Measurements from ENCODE around the gene EHBP1L1.

Gene EHBP1L1

DNA sequence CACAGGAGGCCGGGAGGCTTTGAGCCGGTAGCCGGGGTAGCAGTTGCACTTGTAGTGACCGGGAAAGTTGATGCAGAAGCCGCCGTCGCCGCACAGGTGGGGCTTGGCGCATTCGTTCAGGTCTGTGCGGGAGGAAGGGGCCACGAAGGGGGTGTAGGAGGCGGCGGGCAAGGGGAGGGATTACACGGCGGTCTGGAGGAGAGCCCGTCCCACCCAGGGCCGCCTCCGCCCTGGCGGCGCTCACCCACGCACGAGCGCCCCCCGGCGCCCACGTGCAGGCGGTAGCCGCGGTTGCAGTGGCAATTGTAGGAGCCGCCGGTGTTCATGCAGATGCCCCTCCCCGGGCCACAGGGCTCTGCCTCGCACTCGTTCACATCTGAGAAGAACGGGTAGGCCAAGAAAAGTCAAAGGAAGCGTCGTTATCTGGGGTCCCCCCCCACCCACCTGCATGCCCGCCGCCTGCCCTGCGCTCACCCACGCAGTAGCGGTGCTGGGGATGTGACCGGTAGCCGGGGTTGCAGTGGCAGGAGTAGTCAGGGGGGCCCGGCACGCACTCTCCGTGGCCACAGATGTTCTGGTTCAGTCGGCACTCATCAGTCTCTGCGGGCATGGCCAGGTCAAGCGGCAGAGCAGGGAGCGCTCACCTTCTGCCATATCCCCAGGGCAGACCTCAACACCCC lies 28.3 kb upstream of the EHBP1L1 start:
- no peak for DNase-seq

DNA sequence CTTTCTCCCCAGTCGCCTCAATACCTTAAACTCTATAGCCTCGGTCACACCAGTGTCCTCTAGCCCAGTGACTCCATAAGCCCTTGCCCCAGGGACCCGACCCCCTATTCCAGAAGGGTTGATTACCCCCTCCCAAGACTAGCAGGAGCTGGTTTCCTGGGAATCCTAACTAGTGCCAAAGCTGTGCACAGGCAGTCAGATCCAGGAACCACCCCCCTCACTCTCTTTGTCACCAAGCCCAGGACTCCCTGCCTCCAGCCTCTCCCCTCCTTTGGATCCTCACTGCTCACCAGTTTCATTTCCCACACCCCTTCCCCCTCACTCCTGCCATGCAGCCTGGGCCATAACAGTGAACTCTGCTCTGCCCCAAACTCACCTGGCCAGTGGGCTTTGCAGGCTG lies 27.5 kb upstream of the EHBP1L1 start:
- DNase-seq: no peak

DNA sequence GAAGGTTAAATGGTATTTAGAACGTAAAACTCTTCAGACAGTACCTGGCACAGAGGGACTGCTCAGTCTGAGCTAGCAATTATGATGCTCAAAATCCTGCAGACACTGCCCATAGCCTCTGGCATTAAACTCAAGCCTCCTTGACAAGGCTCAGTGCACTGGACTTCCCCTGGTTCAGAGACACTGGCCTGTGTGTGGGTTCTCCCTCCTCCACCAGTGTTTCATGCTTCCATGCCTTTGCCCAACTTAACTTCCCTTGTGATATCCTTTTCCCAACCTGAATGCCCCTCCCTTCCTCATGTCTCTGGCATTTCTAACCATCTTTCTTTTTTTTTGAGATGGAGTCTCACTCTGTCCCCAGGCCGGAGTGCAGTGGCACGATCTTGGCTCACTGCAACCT lies 26.8 kb upstream of the EHBP1L1 start:
- no peak for DNase-seq

DNA sequence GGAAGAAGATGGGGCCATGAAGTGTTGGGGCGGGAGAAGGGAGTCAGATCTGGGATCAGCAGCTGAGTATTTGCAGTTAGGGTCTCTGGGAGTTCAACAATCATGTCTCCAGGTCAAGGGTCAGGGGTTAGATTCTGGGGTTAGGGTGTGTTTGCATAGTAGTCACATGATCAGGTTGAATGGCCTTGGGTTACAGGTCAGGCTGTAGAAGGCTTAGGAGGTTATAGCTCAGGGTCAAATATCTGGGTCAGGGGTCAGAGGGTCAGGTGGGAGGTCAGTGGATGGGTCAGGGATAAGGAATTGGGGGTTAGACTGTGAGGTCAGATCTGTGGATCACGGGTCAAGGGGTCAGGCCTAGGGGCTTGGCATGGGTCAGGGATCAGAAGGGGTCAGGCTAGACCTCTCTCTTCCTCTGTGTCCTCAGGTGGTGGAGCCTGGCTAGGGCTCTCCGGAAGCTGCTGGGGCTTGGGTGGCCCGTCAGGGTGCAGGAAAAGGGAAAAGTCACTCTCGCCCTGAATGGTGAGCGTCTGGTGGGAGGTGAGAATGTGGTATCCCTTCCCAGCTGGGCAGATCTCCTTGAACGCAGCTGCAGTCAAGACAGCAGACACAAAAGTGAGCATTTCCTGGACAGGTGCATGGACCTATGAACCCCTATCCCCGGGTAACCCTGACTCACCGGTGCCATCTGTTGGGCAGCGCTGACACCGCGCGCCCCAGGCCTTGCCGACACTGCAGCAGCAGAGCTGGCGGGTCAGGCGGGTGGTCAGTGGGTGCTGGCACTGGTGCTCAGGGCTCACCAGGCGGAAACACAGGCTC lies 24.1 kb upstream of the EHBP1L1 start:
- DNase-seq: peak; percentile 46 to 88

DNA sequence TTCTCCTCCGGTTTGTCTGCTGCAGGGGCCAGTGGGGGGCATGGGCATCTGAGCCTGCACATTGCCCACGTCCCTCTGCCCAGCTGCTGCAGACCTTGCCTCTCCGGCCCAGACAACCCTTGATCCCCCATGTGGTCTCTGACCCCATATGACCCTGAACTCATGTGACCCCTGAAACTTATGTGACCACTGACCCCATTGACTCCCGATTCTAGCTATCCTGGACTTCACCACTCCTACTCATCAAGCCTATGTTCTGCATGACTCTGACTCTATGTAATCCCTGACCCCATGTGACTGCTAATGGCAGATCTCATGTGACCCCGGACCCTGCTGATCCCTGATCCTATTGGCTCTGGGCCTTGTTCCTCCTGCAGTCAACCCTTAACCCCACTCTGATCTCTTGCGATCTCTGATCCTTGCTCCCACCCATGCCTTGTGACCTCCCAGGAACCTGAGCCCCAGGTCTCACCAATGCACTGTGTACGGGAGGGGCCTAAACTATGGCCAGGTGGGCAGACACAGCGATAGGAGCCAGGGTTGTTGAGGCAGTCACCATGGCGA lies 23.4 kb upstream of the EHBP1L1 start:
- peak in 1 of 2 experiments; percentile 31 for DNase-seq

DNA sequence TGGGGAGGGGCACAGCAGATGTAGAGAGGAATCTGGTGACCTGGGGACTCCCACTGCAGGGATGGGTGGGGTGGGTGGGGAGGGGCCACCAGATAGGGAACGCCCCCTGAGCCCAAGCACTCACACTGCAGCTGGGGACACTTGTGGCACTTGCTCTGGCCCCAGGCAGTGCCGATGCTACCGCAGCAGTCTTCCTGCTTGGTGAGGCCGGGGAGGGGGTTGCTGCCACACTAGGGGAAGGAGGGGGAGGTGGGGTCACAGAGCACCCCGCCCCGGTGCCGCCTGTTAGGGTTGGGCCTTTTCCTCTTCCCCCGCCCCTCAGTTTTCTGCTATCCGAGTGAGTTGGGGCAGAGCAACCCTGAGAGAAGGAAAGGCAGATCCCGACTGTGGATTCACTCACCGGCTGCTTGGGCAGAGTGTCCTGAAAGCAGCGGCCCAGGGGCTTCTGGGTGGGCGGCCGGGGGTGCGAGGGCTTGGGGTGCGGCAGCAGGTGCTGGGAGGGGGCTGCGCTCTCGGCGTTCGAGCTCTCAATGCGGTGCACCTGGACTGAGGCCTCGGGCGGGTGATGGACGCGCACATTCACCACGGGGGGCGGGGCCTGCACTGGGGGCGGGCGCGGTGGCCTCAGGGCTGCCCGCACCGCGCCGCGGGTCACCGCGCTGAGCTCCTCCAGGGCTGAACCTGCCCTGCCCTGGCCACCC lies 22.4 kb upstream of the EHBP1L1 start:
- peak; percentile 55 to 83 for DNase-seq

DNA sequence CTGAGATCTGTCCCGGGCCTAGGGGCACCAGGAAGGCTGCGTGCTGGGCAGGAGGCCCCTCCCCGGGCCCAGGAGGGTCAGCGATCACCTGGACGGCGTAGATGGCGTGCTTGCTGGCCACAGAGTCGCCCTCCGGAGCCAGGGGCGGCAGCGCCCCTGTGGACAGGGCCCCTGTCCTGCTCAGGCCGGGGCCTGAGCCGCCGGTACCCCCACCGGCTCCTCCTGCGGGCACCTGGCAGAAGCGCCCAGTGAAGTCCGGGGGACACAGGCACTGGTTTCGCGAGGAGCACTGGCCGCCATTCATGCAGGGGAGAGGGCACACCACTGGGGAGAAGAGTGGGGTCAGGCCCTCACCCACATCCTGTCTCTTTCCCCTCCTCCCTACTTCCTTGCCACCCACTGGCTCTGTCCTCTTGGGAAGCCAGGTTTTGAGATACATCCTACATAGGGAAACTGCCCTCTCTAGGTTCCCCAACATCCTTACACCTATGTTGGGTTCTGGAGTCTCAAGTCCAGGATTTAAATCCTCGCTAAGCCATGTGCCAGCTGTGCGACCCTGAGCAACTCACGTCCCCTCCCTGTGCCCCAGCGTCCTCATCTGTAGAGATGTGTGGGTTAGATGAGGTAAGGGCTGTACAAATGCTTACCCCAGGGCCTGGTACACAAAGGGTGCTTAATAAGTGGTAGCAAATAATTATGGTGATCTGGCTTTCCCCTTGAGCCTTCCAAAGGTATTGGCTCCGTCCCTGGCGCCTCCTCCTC lies 21.6 kb upstream of the EHBP1L1 start:
- DNase-seq: no peak

DNA sequence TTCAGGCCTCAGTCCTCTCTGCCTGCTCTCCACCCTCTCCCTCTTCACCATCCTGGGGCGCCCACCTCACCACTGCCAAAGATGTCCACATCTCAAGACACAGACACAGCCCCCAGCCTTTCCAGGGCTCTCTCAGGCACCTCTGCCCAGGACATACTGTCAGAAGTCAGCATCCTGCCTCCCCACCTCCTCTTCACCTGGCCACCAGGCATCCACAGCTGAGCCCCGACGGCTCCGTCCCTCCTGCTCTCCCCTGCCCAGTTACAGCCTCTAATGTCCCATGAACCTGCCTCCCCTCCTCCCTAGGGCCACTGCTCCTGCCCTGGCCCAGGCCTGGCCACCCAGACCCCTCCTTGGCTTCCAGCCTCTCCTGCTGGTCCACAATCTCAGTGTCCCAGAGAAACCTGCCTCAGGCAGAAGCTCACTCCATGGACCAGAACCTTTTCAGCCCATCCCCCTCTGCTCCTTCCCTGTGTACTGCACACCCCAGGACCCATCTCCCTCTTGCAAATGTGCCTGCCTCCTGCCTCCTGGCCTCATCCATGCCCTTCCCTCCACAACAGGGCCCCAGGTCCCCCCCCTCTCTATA lies 20.9 kb upstream of the EHBP1L1 start:
- no peak for DNase-seq

DNA sequence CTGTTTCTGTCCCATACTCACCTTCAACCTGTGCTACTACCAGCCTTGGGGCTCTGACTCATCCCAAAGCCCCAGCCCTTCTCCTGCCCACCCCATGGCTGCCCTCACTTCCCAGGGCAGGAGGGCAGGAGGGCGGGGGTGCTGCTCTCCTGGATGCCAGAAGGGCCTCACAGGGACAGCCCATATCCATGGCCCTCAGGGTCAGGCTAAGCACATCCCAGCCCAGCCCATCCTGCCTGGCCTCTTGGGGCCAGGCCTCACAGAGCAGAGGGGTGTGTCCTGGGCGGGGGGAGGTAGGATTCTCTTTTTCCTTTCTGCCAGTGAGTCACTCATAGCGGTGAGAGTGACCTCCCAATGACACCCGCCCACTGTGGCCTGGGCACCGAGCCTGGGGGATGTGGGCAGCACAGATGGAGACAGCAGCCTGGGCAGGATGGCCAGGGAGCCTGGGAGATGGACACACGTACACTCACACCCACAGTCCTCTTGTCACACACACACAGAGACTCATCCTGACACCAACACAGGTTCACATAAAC lies 20.1 kb upstream of the EHBP1L1 start:
- no peak for DNase-seq

DNA sequence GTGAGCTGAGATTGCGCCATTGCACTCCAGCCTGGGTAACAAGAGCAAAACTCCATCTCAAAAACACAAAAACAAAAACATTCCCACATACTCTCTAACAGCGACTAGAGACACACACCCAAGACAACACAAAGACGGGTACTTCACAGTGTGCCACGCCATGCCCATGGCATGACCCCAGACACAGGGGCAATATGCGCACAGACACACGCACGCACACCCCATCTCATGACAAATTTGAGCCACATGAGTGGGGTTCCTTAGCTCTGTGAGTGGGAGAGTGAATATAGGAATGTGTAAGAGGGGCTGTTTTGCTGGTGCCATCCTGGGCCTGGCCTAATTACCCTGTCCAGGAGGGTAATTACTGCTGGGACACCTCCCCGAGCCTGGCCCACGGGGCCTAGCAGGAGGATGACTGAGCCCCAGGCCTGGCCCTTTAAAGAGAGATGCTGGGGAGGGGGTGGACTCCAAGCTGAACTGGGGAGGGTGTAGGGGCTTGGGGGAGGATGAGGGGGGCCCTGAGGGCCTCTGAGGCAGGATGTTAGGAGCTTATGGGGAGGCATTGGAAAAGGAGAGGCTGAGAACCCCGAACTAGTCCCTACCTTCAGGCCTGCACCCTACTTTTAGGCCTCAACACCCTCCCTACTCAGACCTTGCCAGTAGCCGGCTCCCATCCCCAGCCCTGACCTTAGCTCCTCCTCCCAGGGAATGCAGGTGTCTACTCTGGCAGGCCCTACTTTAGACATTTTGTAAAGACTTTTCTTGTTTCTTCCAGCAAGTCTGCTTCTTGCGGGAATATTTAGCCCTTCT lies 19.2 kb upstream of the EHBP1L1 start:
- DNase-seq: no peak

DNA sequence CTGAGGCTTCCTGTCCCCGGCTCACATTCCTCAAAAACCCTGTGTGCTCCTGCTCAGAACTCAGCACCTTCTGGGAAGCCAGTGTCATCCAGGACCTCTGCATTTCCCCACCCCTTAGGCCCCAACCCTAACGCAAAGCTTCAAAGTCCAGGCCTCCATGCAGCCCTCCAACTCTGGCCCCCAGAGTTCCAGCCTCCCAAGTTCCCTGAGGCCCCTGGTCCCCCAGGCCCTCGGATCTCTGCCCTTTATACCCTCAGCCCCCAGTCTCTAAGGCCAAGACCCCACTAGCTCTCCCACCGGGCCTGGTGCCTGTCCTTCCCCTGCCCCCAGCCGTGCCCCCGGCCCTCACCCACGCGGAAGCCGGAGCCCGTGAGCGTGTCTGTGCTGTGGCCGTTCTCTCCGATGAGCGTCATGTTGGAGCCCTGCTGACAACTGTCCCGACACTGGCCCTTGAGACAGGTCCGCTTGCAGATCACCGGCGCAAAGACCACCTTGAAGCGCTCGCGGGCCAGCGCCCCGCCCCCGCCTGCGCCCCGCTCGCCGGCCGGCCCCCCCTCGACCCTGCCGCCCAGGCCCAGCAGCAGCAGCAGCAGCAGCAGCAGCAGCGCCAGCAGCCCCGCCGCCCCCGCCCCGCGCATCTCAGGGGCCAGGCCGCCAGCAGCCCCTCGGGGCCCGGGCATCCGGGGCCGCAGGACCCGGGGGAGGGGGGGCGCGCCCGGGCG lies 18.4 kb upstream of the EHBP1L1 start:
- peak in 1 of 2 experiments; percentile 48 for DNase-seq

DNA sequence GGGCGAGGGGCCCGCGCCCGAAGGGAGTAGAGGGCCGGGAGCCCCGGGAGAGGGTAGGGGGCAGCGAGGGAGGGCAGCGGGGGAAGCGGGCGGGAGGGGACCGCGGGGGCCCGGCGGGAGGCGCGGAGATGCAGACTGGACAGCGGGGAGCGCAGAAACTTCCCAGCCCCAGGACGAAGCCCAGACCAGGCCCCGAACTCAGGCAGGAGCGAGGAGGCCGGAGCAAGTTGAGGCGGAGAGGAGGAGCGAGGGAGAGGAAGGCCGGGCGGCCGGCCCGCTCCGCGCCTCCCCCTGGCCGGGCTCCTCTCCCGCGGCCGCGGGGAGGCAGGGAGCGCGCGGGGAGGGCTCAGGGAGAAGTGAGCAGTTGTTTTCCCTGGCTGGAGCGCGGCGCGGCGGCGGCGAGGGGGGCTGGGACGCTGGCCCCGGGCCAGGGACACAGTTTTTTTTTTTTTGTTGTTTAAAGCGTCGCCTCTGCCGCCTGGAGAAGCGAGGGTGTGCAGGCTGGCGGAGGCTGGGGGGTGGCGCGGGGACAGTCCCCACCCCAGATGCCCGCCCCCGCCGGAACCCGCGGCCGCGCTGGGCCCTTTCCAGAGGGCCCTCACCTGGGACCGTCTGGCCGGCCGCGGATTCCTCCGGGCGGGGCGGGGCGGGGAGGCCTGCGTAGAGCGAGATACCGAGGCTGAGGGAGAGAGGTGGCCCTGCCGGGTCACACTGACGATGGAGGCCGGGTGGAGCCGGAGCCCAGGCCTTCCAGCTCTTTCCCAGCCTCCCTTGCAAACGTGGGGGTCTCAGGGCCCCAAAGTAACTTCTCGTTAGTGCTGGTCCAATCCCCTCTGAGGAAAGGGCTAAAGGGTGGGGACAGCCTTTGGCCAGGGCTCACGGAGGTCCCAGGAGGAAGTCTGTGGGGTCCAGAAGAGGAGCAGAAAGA lies 17.6 kb upstream of the EHBP1L1 start, which contains the start of gene LTBP3:
Gene LTBP3, minus strand, starts transcription at position 358 of the 928 bp plus-strand sequence. CDS start 400 bp downstream, outside the sequence.
- DNase-seq: peak in 1 of 2 experiments; percentile 75

DNA sequence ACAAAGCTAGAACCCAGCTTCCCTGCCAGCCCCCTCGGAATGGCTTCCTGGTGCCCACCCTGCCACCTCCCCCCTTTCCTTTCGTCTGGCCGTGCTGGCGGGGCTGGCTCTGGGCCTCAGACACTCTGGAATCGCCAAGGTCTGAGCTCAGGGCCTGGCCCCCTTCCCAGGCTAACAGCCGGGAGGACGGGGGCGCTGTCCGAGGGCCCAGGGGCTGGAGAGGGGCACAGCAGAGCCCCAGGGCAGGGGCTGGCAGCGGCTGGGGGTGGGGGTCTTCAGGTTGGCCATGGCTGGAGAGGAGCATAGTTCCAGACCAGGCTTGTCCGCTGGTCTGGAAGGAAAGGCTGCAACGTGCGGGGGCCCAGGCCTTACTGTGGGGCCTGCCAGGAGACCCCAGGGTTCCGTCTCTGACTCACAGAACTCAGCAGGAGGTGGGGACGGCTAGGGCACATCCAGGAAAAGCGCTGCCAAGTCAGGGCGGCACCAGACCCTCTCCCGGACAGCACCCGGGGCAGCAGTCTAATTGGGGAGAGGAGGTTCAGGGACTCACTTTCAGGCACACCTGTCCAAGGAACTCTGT lies 16.8 kb upstream of the EHBP1L1 start:
- DNase-seq: no peak

DNA sequence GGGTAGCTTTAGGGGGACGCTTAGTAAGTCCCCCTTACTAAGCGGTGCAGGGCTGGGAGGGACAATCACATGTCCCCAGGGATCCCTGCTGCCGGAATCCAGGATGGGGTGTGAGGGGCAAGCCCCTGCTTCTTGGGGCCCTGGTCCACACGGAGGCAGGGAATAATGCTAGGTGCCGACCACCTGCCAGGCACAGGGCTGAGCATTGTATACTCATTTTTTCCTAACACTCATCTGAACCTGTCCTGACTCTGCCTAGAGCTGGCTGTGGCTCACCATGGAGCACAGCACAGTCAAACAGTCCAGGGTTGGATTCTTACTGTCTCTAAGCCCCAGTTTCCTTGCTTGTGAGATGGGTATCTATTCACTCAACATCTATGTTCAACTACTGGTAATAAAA lies 16.3 kb upstream of the EHBP1L1 start:
- DNase-seq: no peak

DNA sequence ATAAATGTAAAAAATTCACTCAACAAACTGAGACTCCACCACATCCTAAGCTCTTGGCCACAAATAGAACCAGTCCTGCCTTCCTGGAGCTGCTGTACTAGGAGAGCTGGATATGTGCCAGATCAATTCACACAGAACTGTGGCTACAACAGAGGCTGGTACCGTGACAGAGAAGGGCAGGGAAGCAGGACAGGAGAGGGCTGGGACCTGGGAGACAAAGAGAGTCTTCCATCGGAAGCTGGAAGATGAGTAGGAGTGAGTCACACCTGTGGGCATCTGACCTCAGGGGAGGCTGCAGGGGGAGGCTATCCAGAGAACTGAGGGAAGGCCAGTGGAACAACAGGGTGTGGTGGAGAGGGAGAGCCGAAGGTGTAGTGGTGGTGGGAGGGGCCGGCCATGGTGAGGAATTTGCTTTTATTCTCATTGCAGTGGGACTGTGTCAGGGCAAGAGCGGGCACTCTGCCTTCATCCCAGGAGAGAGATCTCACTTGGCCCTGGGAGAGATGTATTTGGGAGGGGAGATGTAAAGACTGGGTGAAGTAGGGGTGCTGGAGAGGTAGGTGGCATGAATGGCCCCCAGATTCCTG lies 15.8 kb upstream of the EHBP1L1 start:
- no peak for DNase-seq

DNA sequence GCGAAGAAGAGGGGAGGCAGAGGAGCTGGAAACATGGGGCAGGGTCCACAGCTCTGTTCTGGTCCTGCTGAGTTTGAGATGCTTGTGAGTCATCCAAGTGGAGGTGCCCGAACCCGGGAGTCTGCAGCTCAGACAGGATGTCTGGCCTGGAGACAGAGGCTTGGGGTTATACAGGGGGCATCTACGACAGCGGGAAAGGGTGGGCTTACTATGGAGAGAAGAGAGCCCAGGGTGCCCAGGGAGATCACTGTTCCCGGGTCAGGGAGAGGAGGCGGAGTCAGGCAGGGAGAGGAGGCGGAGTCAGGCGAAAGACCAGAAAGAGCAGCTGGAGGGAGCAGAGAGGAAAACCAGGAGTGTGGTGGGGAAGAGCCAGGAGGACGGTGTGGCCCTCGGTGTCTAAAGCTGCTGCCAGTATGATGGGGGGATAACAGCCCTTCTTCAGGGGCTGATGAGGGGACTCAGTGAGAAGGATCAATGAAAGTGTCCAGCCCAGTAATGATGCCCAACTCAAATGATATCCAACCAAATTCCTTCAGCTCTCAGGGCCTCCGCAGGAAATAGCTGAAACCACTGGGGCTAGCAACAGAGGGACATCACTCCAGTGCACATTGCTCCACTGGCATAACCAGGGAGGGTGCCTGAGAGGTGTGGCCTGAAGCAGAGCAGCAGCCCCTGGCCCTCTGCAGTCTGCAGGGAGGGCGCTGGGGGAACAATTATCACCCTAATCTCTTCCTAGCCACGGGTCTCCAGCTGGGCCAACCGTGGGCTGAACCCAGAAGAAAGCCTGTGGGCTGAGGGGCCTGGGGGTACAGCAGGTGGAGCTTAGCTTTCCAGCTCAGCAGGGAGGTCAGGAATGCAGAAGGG lies 15.1 kb upstream of the EHBP1L1 start:
- peak; percentile 35 to 75 for DNase-seq

DNA sequence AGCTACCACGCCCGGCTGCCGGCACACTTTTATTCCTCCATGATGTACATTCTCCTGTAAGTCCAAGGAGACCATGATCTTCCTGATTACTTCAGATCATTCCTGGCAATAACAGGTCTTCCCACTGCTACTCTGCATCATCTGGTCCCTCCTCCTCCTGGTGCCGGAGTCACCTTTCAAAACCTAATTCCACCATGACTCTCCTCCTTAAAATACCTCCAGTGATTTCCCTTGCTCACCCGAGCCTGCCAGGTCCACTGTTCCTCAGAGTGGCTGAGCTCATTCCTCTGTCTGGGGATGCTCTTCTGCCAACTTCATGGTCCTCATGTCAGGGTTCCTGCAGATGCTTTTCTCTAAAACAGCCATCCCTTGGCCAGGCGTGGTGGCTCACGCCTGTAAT lies 13.8 kb upstream of the EHBP1L1 start:
- no peak for DNase-seq

All from NCI-H526 (cell line).